OCI-LY1 (cell line): ENCODE results near the gene ICE2.

Experiments
- EZH2 ChIP-seq: fragments of 200-600 bp; sonication (generic), shearing (Covaris generic); IDR thresholded peaks from 2 replicates; pipeline ENCODE4 v1.8.0; 2017; ENCODE audit warnings: borderline replicate concordance, mixed run types, mild to moderate bottlenecking, antibody characterized with exemption, low read length, moderate library complexity, mixed read lengths
- TF ChIP-seq, protein P1 (sequence below): fragments of 200-600 bp; sonication (generic), shearing (Covaris generic); IDR thresholded peaks from 2 replicates; pipeline ENCODE4 v1.5.1; 2017; ENCODE audit warnings: mild to moderate bottlenecking, antibody characterized with exemption, low read length, moderate library complexity, mixed read lengths

DNA sequence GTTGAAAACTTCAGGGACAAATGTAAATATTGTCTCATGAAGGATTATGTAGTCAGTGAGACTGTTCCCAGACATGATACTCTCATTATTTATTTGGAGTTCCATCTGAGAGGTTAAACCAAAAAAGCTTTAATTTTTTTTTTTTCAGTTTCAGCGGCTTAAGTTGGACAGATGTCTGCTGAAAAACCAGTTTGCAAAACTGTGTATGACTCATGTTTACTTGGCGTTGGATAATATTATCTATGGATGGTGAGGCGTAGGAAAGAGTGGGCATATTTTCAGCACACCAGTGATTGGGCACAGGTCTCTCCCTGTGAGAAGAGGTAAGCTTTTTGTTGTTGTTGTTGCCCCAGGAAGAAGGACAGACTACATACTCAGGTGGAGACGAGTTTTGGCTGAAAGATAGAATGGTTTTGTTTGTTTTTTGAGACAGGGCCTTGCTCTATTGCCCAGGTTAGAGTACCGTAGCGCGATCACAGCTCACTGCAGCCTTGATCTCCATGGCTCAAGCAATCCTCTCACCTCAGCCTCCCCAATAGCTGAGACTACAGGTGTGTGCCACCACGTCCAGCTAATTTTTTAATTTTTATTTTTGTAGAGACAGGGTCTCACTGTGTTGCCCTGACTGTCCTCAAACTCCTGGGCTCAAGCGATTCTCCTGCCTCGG is 64.8 kb downstream of the ICE2 start:
- TF ChIP-seq, protein P1, sequence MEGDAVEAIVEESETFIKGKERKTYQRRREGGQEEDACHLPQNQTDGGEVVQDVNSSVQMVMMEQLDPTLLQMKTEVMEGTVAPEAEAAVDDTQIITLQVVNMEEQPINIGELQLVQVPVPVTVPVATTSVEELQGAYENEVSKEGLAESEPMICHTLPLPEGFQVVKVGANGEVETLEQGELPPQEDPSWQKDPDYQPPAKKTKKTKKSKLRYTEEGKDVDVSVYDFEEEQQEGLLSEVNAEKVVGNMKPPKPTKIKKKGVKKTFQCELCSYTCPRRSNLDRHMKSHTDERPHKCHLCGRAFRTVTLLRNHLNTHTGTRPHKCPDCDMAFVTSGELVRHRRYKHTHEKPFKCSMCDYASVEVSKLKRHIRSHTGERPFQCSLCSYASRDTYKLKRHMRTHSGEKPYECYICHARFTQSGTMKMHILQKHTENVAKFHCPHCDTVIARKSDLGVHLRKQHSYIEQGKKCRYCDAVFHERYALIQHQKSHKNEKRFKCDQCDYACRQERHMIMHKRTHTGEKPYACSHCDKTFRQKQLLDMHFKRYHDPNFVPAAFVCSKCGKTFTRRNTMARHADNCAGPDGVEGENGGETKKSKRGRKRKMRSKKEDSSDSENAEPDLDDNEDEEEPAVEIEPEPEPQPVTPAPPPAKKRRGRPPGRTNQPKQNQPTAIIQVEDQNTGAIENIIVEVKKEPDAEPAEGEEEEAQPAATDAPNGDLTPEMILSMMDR, result no peak
- no peak for TF ChIP-seq EZH2
